ENCODE data around the gene RAET1G.

Gene RAET1G

DNA sequence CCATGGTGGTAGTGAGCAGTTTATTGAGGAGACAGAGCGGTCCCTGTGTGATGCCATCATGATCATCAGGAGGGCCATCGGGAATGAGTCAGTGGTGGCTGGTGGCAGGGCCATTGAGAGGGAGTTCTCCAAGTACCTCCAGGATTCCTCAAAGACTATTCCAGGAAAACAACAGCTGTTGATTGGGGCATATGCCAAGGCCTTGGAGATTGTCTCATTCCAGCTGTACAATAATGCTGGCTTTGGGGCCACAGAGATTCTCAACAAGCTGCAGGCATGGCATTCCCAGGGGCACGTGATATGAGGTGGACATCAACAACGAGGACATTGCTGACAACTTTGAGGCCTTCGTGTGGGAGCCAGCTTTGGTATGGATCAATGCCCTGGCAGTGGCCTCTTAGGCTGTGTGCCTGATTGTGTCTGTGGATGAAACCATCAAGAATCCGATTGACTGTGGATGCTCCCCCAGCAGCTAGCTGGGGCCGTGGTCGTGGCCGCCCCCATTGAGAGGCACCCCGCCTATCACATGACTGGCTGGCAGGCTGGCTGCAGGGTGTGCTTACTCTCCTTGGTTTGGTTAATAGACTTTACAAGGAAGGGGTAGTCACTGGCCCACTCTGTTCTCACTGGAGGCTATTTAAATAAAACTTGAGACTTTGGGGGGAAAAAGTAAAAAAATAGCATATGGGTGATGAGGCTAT, 41.7 kb downstream of the RAET1G start:
- no peak for TF ChIP-seq CTCF (IDR thresholded peaks at IDR 0.05; ENCODE audit: extremely low read depth, insufficient read depth, missing control alignments)
- in situ Hi-C loops (cut with MboI; ENCODE audit: low pct_unique_long_range_greater_than_20kb, low sequenced_read_pairs, unreplicated experiment) = no loop called here
- no peak for DNase-seq (ENCODE audit: low spot score)

DNA sequence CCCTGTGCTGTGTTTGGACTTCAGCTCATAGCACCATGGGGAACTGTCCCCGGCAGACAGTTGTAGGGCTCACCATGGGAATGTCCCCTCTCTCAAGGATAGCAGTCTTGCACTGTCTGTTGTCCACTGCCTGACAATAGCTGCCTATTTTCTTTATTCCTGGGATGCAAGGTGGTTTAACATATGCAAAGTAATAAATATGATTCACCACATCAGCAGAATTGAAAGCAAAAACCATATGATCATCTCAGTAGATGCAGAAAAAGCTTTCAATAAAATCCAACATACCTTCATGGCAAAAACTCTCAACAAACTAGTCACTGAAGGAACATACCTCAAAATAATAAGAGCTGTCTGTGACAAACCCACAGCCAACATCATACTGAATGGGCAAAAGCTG, 45.3 kb downstream of the RAET1G start:
- TF ChIP-seq CTCF (IDR thresholded peaks at IDR 0.05; ENCODE audit: extremely low read depth, insufficient read depth, missing control alignments) = no peak
- in situ Hi-C loops (cut with MboI; ENCODE audit: low pct_unique_long_range_greater_than_20kb, low sequenced_read_pairs, unreplicated experiment) = no loop called here
- DNase-seq (ENCODE audit: low spot score) = no peak

- in situ Hi-C loops (cut with MboI; ENCODE audit: low pct_unique_long_range_greater_than_20kb, low sequenced_read_pairs, unreplicated experiment) = no loop called here
- no peak for TF ChIP-seq CTCF (IDR thresholded peaks at IDR 0.05; ENCODE audit: extremely low read depth, insufficient read depth, missing control alignments)
- DNase-seq (ENCODE audit: low spot score) = no peak
Observed at GRCh38 chr6:149876241-149876933, 46.5 kb downstream of the RAET1G start.

DNA sequence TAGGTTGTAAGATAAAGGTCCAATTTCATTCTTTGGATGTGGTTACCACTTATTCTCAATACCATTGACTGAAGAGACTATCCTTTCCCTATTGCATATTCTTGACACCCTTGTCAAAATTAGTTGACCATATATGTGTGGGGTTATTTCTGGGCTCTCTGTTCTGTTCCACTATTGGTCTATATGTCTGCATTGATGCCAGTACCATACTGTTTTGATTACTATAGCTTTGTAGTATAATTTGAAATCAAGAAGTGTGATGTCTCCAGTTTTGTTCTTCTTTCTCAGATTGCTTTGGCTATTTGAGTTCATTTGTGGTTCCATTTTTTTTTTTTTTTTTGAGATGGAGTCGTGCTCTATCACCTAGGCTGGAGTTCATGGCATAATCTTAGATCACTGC, 50.7 kb downstream of the RAET1G start:
- in situ Hi-C loops (cut with MboI; ENCODE audit: low pct_unique_long_range_greater_than_20kb, low sequenced_read_pairs, unreplicated experiment) = no loop called here
- no peak for DNase-seq (ENCODE audit: low spot score)
- TF ChIP-seq CTCF (IDR thresholded peaks at IDR 0.05; ENCODE audit: extremely low read depth, insufficient read depth, missing control alignments) = no peak

- DNase-seq (ENCODE audit: low spot score) = no peak
- no peak for TF ChIP-seq CTCF (IDR thresholded peaks at IDR 0.05; ENCODE audit: extremely low read depth, insufficient read depth, missing control alignments)
- in situ Hi-C loops (cut with MboI; ENCODE audit: low pct_unique_long_range_greater_than_20kb, low sequenced_read_pairs, unreplicated experiment) = no loop called here
Observed at GRCh38 chr6:149871182-149871581, 51.7 kb downstream of the RAET1G start.

DNA sequence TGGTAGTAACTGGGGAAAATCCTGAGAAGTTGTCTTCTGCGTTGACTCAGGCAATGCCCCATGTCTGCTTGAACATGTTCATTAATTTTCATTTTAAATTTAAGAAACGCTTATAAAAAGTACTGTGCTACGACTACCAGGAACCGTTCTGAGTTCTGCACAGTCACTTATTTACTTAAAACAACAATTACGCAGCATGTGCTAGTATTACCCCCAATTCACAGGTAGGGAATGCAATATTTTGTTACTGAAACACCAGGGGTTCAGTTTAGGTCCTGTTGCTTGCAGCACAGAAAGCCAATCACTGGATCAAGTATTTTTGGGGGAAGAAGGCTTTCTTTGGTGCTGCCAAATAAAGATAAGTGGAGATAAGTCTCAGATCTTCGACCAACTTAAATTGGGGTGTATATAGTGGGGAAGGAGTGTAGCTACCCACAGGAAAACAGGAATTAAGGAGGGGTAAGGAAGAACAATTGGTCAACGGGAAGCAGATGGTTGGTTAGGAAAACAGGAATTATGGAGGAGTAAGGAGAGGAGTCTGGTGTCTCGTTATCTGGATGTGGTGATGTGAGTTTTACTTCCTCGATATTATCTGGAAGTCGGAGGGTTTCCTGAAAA, 53.5 kb downstream of the RAET1G start:
- no peak for DNase-seq (ENCODE audit: low spot score)
- in situ Hi-C loops (cut with MboI; ENCODE audit: low pct_unique_long_range_greater_than_20kb, low sequenced_read_pairs, unreplicated experiment) = no loop called here
- TF ChIP-seq CTCF (IDR thresholded peaks at IDR 0.05; ENCODE audit: extremely low read depth, insufficient read depth, missing control alignments) = no peak
